Activated CD8-positive, alpha-beta T cell treated with anti-CD3 and anti-CD28 coated beads for 36 hours (primary cell): ENCODE results near the gene LCE3D. TPM values are rescaled to one million over a fixed set of nuclear protein-coding genes. Genes with fewer than 3 reads are reported as not detected.

Experiments used
- ATAC-seq: fragments of 200-7000 bp; cut with Tn5 transposase; one replicate; pipeline ENCODE4 v1.10.0; 2021; ENCODE audit warnings: mild to moderate bottlenecking, moderate library complexity
- CTCF ChIA-PET: fragments of 350-600 bp; sonication (Branson Sonifier 250); formaldehyde crosslinking; loops from one replicate; lab custom pipeline; 2021; ENCODE audit warnings: antibody characterized with exemption; lab: Charles Lee
- POLR2A ChIA-PET: fragments of 350-600 bp; sonication (Branson Sonifier 250); formaldehyde crosslinking; loops from one replicate; lab custom pipeline; 2021; ENCODE audit warnings: antibody characterized with exemption; lab: Charles Lee
- DNase-seq: peaks from one replicate; pipeline ENCODE4 v3.0.0-alpha.2; 2020
- H3K27ac Mint-ChIP-seq: one replicate; pipeline ENCODE4 v1.8.0; 2021; ENCODE audit warnings: mild to moderate bottlenecking, mixed read lengths
- H3K27me3 Mint-ChIP-seq: one replicate; pipeline ENCODE4 v1.8.0; 2021; ENCODE audit warnings: mixed read lengths
- H3K36me3 Mint-ChIP-seq: one replicate; pipeline ENCODE4 v1.8.0; 2021; ENCODE audit warnings: low read depth, mixed read lengths
- H3K4me1 Mint-ChIP-seq: one replicate; pipeline ENCODE4 v1.8.0; 2021; ENCODE audit warnings: low read depth, mixed read lengths
- H3K4me3 Mint-ChIP-seq: one replicate; pipeline ENCODE4 v1.8.0; 2021; ENCODE audit warnings: mild to moderate bottlenecking, moderate library complexity, mixed read lengths
- H3K9me3 Mint-ChIP-seq: one replicate; pipeline ENCODE4 v1.8.0; 2021; ENCODE audit warnings: mixed read lengths
- intact Hi-C: fragments of 100-400 bp; cut with micrococcal nuclease; formaldehyde crosslinking; loops from one replicate; pipeline ENCODE4 v1.10.0; 2022
- total RNA-seq, 2 experiments: library from RNA; stranded (reverse); gene quantifications; one replicate each; pipeline ENCODE4 v1.2.3, GENCODE V29; 2021
- TF ChIP-seq, protein P1 (sequence below): fragments of 200-600 bp; IDR thresholded peaks from one replicate; pipeline ENCODE4 v1.8.0; 2022; ENCODE audit warnings: antibody characterized with exemption, mild to moderate bottlenecking

LCE3D gene
- total RNA-seq, 2 experiments from 2014 or later, result not detected

DNA sequence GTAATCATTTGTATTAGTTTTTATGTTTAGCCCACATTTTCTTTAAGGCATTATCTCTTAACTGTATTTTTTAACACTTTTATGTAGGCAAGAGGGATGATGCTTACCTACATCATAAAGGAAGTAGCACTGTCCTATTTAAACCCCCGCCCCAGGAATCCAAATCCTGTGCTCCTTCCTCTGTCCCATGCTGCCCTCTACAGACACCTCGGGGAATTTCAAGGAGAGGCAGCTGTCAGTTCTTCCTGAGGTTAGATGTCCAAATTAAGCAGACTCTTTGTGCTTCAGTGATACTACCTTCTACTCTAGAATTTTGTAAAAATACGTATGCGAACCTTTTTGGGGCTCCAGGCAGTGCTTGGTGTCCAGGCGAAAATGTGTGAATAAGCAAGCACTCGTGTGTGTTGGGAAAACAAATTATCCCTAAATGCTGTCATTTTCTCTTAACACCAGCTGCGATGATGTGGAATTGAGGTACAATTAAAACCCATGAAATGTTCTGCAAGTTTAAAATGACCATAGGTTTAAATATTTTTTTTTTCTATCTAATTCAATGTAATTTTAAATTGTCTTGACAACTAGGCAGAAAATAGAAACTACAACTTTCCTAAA lies 46.9 kb downstream of the LCE3D start:
- ATAC-seq, result no peak
- ChIA-PET CTCF (interaction anchor here (0.6 to 1.5 kb wide), 11 partner anchors 11 to 420 kb away, joined by 3 to 6 read pairs (median 4); no protein-coding TSS in a partner anchor), POLR2A (no interaction called here)
- H3K36me3 Mint-ChIP-seq, result no peaks in the 10 kb centered on the region
- H3K4me3 Mint-ChIP-seq, result no peak overlapping the region
- intact Hi-C loops, result no loop called here
- H3K27me3 Mint-ChIP-seq, result peaks cover 17% of the 10 kb centered on the region
- peak; percentile 57 for DNase-seq
- H3K9me3 Mint-ChIP-seq, result no peaks in the 10 kb centered on the region
- no peaks in the 10 kb centered on the region for H3K4me1 Mint-ChIP-seq
- no peak overlapping the region for H3K27ac Mint-ChIP-seq
- TF ChIP-seq, protein P1, sequence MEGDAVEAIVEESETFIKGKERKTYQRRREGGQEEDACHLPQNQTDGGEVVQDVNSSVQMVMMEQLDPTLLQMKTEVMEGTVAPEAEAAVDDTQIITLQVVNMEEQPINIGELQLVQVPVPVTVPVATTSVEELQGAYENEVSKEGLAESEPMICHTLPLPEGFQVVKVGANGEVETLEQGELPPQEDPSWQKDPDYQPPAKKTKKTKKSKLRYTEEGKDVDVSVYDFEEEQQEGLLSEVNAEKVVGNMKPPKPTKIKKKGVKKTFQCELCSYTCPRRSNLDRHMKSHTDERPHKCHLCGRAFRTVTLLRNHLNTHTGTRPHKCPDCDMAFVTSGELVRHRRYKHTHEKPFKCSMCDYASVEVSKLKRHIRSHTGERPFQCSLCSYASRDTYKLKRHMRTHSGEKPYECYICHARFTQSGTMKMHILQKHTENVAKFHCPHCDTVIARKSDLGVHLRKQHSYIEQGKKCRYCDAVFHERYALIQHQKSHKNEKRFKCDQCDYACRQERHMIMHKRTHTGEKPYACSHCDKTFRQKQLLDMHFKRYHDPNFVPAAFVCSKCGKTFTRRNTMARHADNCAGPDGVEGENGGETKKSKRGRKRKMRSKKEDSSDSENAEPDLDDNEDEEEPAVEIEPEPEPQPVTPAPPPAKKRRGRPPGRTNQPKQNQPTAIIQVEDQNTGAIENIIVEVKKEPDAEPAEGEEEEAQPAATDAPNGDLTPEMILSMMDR, result peak; percentile 72

Other genes starting within 250 kb of the LCE3D start
- not detected for gene FLG2, start 220.5 kb downstream of the LCE3D start, total RNA-seq
- gene CRNN, start 166.3 kb downstream of the LCE3D start, total RNA-seq, result not detected
- not detected for gene LCE5A, start 69.7 kb downstream of the LCE3D start, total RNA-seq
- gene CRCT1, start 66.0 kb downstream of the LCE3D start, total RNA-seq, result not detected
- gene LCE3E, start 13.7 kb downstream of the LCE3D start, total RNA-seq, result not detected
- not detected for gene LCE3C, start 19.7 kb upstream of the LCE3D start, total RNA-seq
- gene LCE3B, start 33.3 kb upstream of the LCE3D start, total RNA-seq, result not detected
- not detected for gene LCE3A, start 42.6 kb upstream of the LCE3D start, total RNA-seq
- not detected for gene LCE2D, start 82.9 kb upstream of the LCE3D start, total RNA-seq
- not detected for gene LCE2C, start 94.8 kb upstream of the LCE3D start, total RNA-seq
- gene LCE2B, start 105.6 kb upstream of the LCE3D start, total RNA-seq, result not detected
- not detected for gene LCE2A, start 117.8 kb upstream of the LCE3D start, total RNA-seq
- not detected for gene LCE4A, start 127.6 kb upstream of the LCE3D start, total RNA-seq
- not detected for gene KPRP, start 177.5 kb upstream of the LCE3D start, total RNA-seq
- not detected for gene LCE1F, start 194.6 kb upstream of the LCE3D start, total RNA-seq
- gene LCE1E, start 205.7 kb upstream of the LCE3D start, total RNA-seq, result not detected
- gene LCE1D, start 216.2 kb upstream of the LCE3D start, total RNA-seq, result not detected
- gene LCE1C, start 226.1 kb upstream of the LCE3D start, total RNA-seq, result not detected
- not detected for gene LCE1B, start 231.5 kb upstream of the LCE3D start, total RNA-seq
- not detected for gene LCE1A, start 247.0 kb upstream of the LCE3D start, total RNA-seq